GM12891 (cell line): Measurements from ENCODE around the gene ACSS3.
"Not testable (repeated sequence)": the region's sequence is repeated elsewhere in the genome, so short reads cannot be mapped to it uniquely, and the experiment has no call there.

ENCODE experiments used
- DNase-seq: peaks from one replicate; pipeline ENCODE4 v3.0.0; 2011; ENCODE audit warnings: low spot score; ENCODE audit not compliant: insufficient read length
- FAIRE-seq: peaks from 2 replicates; lab custom pipeline; 2011; peaks lifted over from hg19 to GRCh38; lab: Jason Lieb, UNC
- PAX5 ChIP-seq: IDR thresholded peaks from 2 replicates; pipeline ENCODE4 v1.6.1; 2011; ENCODE audit warnings: low read length, moderate library complexity, mild to moderate bottlenecking; ENCODE audit not compliant: insufficient read depth, severe bottlenecking
- POLR2A ChIP-seq: IDR thresholded peaks from 2 replicates; pipeline ENCODE4 v1.6.1; 2011; ENCODE audit warnings: low read depth, low read length, control low read depth
- POLR2AphosphoS5 ChIP-seq: IDR thresholded peaks from 2 replicates; pipeline ENCODE4 v1.6.1; 2011; ENCODE audit warnings: low read depth, low read length, control low read depth
- POU2F2 ChIP-seq: IDR thresholded peaks from 2 replicates; pipeline ENCODE4 v1.6.1; 2011; ENCODE audit warnings: low read depth, mild to moderate bottlenecking, control low read depth, low read length, moderate library complexity
- SPI1 ChIP-seq: IDR thresholded peaks from 2 replicates; pipeline ENCODE4 v1.6.1; 2011; ENCODE audit warnings: low read depth, low read length, control low read depth
- TAF1 ChIP-seq: IDR thresholded peaks from 2 replicates; pipeline ENCODE4 v1.6.1; 2011; ENCODE audit warnings: low read depth, low read length, control low read depth

ACSS3 gene

DNA sequence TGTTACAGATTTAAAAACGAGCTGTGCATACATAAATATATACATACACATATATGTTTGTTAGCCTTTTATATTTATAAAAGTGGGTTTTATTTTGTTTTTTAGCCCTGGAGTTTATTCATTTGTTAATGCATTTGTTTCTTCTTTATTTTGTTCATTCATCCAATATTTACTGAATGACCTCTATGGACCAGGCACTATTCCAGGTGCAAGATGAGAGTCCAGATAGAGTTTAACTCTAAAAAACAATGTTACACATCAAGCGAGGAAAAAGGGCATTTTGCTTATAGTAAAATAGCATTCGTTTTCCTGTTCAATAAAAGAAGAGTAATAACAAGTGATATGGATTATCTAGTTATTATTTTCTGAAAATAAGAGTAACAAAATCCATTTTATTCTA, 14.2 kb downstream of the ACSS3 start:
- TF ChIP-seq POLR2A, result no peak
- TF ChIP-seq TAF1, result no peak
- TF ChIP-seq POU2F2, result no peak
- no peak for TF ChIP-seq SPI1
- no peak for TF ChIP-seq POLR2AphosphoS5
- no peak for TF ChIP-seq PAX5
- FAIRE-seq (no peak), DNase-seq (no peak)

DNA sequence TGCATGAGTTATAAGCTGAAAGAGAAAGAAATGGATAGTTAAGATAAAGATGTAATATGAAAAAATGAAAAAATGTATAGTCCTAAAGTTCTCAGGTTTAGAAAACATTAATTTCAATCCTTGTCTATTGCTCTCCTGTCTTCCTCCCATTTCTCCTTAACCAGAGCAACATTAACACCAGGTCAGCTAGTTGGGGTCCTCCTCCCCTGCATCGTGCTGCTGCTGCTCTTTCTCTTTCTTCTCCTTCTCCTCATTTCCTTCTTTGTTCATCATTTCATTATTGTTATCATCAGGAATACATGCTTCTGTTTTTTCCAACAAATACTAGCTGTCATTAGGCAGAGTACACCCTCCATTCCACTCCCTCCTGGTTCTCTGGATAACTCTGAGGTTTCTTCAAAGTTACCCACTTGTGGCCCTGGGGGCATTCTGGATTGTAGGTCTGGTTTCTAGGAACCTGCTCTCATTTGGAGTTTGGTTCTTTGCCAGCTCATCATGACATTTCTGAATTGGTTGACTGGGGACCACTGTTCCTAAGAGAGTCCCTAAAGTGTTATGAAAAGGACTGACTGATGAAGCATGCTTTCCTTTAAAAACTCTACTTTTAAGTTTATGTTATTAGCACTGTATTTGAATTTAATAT, 17.0 kb downstream of the ACSS3 start:
- FAIRE-seq, result no peak
- TF ChIP-seq SPI1, result no peak
- no peak for TF ChIP-seq POLR2A
- no peak for TF ChIP-seq PAX5
- no peak for TF ChIP-seq POLR2AphosphoS5
- TF ChIP-seq POU2F2, result no peak
- no peak for TF ChIP-seq TAF1

GRCh38 chr12:81095501-81096232, 17.8 kb downstream of the ACSS3 start:
- TF ChIP-seq TAF1 (no peak), POU2F2 (no peak), POLR2AphosphoS5 (no peak), POLR2A (no peak), SPI1 (no peak), PAX5 (no peak)
- DNase-seq, result no peak

More for the DNA sequence above, 17.0 kb downstream of the ACSS3 start:
- DNase-seq, result no peak

DNA sequence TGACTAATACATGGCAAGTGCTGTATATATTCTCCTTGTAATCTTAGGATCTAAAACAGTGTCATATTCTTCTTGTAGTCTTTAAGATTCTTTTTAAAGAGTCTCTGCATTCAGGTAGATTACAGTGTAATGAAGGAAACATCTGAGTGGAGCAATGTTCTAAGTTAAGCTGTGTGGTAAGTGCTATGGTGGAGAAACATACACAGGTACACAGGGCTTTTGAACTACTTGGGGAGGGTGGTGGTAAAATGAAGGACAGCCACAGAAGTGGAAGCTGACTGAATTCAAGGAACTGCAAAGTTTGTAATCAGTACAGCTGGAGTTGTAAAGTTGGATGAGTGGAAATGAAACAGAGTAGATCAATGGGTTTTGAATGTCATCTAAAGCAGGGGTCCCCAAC, 27.8 kb downstream of the ACSS3 start:
- DNase-seq, result no peak
- FAIRE-seq, result no peak
- no peak for TF ChIP-seq PAX5
- no peak for TF ChIP-seq POLR2AphosphoS5
- TF ChIP-seq SPI1, result no peak
- no peak for TF ChIP-seq POU2F2
- TF ChIP-seq TAF1, result no peak
- TF ChIP-seq POLR2A, result no peak

More at GRCh38 chr12:81095501-81096232, 17.8 kb downstream of the ACSS3 start:
- no peak for FAIRE-seq

GRCh38 chr12:81114226-81114625, 36.3 kb downstream of the ACSS3 start:
- FAIRE-seq (no peak), DNase-seq (no peak)
- TF ChIP-seq POLR2AphosphoS5 (no peak), POU2F2 (no peak)

GRCh38 chr12:81119069-81119468, 41.2 kb downstream of the ACSS3 start:
- not testable (repeated sequence) for FAIRE-seq

DNA sequence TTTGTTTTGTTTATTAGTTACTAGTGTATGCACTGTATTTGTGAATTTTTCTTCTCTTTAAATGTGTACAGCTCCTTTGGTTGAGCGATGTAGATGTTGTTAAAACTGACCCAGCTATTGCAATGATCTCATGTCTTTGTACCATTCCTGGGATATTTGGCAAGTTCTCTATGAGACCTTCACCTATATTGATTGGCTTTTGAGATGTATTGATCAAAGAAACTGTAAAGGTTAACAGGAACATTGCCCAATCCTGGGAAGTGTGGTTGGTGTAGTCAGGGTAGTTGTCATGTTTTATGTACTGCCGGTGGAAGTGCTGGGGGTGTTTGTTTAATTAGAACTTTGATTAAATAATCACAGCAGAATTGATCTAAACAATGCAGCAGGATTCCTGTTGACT, 43.1 kb downstream of the ACSS3 start:
- TF ChIP-seq POU2F2 (no peak), SPI1 (no peak), PAX5 (no peak), POLR2A (no peak), TAF1 (no peak), POLR2AphosphoS5 (no peak)
- no peak for FAIRE-seq
- DNase-seq, result no peak

More at GRCh38 chr12:81119069-81119468, 41.2 kb downstream of the ACSS3 start:
- DNase-seq, result not testable (repeated sequence)

DNA sequence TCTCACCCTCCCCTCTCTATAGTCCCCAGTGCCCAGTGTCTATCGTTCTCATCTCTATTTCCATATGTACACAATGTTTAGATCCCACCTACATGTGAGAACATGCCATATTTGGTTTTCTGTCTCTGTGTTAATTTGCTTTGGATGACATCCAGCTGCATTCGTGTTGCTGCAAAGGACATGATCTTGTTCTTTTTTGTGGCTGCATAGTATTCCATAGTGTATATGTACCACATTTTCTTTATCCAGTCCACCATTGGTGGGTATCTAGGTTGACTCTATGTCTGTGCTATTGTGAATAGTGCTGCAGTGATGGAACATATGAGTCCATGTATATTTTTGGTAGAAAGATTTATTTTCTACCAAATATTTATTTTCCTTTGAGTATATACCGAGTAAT, 45.7 kb downstream of the ACSS3 start:
- no peak for DNase-seq
- no peak for FAIRE-seq
- TF ChIP-seq POLR2AphosphoS5, result no peak
- no peak for TF ChIP-seq TAF1
- TF ChIP-seq PAX5, result no peak
- TF ChIP-seq POLR2A, result no peak
- TF ChIP-seq POU2F2, result no peak
- TF ChIP-seq SPI1, result no peak

DNA sequence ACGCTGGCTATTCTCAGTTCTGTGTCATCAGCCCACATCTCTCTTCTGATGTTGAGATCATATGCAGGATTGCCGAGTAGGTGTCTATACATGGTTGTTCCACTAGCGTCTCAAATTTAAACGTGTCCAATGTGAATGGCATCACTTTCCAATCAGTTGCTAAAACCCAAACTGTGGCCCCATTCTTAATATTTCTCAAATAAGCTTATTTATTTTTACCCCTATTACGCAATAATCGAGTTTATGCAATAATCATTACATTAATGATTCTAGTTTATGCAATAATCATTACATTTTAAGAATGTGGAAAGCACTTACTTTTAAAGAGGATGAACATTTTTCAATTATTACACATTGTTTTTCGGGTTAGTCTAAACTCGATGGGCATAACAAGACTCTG, 47.8 kb downstream of the ACSS3 start:
- TF ChIP-seq POU2F2 (no peak), POLR2A (no peak), PAX5 (no peak), TAF1 (no peak), POLR2AphosphoS5 (no peak), SPI1 (no peak)
- DNase-seq (no peak), FAIRE-seq (no peak)

DNA sequence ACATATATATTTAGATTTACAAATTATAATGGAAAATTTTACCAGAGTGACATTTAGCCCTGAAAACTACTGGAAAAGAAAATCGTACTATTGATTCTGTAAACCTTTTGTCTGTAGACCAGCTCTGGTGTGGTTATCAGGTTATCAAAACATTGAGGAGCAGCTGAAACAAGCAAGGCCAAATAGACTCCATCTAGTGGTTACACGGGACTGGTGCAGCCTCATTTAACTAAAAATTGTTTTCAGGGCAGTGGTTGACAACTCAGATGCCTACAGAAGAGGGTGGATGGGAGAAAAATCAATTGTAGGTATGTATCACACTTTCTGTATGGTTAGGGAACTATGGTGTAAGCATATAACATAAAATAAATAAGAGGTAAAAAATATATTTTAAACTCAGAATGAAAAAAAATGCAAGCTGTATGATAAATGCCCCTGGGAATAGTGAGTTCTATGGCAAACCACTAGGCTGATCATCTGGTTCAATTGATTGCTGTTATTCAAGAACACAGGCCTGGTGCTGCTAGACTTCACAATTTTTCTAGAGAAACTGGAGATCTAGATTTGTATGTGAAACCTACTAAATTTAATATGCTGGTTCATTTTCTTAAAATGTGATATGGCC, 51.2 kb downstream of the ACSS3 start:
- FAIRE-seq (no peak), DNase-seq (peak; percentile 2)
- TF ChIP-seq TAF1, result no peak
- TF ChIP-seq POU2F2, result no peak
- no peak for TF ChIP-seq POLR2AphosphoS5
- TF ChIP-seq POLR2A, result no peak
- TF ChIP-seq SPI1, result no peak
- no peak for TF ChIP-seq PAX5
